ENCODE data around the gene SNTA1.

GRCh38 chr20:33450867-33451266, 7.3 kb upstream of the SNTA1 start:
- TF ChIP-seq, protein P1, sequence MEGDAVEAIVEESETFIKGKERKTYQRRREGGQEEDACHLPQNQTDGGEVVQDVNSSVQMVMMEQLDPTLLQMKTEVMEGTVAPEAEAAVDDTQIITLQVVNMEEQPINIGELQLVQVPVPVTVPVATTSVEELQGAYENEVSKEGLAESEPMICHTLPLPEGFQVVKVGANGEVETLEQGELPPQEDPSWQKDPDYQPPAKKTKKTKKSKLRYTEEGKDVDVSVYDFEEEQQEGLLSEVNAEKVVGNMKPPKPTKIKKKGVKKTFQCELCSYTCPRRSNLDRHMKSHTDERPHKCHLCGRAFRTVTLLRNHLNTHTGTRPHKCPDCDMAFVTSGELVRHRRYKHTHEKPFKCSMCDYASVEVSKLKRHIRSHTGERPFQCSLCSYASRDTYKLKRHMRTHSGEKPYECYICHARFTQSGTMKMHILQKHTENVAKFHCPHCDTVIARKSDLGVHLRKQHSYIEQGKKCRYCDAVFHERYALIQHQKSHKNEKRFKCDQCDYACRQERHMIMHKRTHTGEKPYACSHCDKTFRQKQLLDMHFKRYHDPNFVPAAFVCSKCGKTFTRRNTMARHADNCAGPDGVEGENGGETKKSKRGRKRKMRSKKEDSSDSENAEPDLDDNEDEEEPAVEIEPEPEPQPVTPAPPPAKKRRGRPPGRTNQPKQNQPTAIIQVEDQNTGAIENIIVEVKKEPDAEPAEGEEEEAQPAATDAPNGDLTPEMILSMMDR (IDR thresholded peaks at IDR 0.05): no peak
- TF ChIP-seq EP300 (IDR thresholded peaks at IDR 0.05) (no peak), POLR2A (IDR thresholded peaks at IDR 0.05) (no peak)

Data from tibial nerve (tissue), 4 donors.